T-helper 1 cell (primary cell): ENCODE results near the gene KCNK10.
A peak's percentile ranks its signal among the peaks of the same experiment; 100 is the strongest.
"Not testable (repeated sequence)": the region's sequence is repeated elsewhere in the genome, so short reads cannot be mapped to it uniquely, and the experiment has no call there.

Experiments used
- DNase-seq, 5 donors: peaks; one replicate each; pipeline ENCODE4 v3.0.0-alpha.2; 2012 to 2020

Gene KCNK10

DNA sequence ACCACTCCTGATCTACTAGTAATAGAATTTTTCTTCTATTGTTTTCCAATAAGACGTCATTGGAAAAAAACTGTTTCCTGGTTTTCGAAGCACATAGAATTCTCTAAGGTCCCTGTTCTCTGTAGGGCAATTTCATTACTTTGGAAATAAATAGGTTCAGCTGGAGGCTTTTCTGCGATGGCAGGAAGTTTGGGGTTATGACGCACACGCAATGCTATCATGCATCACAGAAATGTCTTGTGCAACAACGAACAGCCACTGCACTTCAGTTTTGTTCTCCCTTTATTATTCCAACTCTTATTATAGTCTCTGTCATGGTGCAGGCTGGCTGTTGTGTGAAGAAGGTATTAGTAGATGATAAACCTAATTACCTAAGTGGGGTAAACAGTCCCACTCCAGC lies 59.0 kb downstream of the KCNK10 start:
- no peak for DNase-seq

- DNase-seq: not testable (repeated sequence)
Measured at GRCh38 chr14:88261302-88261701, 61.8 kb downstream of the KCNK10 start.

- no peak for DNase-seq
Measured at GRCh38 chr14:88258021-88258420, 65.0 kb downstream of the KCNK10 start.

DNA sequence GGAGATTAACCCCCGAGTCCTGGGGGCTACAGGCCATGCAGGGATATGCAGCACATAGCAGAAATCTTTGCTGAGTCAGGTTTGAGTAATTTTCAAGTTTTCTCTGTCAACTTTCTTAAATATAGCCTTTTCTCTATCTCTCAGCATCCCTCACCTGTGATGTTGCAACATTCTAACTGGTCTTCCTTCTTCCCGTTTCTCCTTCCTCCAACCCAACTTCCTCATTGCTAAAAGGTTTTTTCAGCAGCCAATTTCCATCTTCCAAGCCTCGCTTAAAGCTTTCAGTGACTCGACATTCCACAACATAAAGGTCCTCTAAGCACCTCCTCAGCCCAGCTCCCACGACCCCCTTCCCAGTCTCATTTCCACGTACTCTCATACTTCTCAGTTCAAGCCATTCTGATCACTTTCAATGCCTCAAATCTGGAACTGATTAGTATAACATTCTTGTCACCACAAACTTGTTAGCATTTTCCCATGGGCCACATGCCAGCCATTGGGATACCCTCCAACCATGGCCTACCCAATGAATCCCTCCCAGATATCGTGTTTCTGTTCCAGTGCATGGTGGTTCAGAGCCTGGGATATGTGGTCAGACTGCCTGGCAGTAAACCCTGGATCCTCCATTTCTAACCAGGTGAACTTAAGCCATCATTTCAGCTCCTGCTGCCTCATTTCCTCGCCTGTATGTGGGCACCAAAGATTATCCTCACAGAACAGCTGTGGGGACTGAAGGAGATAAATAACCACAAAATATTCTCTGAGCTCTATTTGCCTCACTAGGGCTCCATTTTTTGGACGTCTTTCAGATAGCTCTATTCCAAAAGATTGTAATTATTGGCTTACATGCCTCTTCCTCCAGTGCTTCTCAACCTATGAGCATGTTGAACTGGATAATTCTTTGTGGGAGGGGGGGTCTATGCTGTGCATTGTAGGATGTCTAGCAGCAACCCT lies 65.8 kb downstream of the KCNK10 start:
- no peak for DNase-seq

GRCh38 chr14:88255798-88256197 lies 67.3 kb downstream of the KCNK10 start:
- DNase-seq: no peak

DNA sequence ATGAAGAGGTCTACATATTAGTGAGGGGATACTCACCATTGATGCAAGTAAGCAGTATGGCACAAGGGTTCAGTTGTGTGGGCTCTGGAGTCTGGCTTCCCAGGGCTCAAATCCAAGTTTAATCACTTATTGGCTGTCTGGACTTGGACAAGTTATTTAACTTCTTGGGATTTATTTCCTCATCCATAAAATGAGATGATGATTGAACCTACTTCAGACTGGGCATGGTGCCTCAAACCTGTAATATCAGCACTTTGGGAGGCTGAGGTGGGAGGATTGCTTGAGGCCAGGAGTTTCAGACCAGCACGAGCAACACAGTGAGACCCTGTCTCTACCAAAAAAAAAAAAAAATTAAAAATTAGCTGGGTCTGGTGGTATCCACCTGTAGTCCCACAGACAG lies 67.9 kb downstream of the KCNK10 start:
- DNase-seq: no peak

DNA sequence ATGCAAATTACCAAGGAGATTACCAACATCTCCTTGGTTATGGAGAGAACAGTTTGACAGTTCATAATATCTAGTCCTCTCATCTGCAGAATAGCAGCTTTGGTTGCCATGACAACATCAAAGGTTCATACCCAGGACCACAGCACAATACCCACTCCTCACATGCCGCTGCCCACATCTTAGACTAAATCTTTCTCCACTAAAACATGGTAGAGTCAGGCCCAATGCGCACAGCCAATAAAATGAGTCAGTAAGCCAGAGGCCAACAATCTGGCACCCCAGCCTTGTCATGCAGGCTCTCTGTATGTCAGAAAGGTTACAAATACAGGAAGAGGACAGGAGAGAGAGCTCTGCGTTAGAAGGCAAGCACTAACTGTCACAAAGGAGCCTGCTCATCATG lies 70.6 kb downstream of the KCNK10 start:
- no peak for DNase-seq

GRCh38 chr14:88251650-88252049 lies 71.4 kb downstream of the KCNK10 start:
- DNase-seq: no peak

DNA sequence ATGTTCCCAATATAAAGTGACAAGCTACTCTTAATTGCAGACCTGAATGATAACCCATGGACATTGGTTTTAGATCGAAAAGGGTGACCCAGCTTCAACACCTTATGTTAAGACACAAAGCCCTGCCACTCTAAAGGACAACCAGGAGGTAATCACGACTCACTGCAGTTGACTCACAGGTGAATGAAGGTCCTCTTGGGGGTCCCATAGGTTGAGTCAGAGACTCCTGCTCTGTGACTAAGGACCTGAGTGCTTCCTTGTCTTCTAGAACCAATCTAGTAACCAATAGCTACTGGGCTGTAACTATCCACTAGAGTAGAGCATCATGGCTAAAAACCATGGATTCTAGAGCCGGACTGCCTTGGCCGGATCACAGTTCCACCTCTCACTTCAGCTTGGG lies 73.8 kb downstream of the KCNK10 start:
- DNase-seq: no peak

GRCh38 chr14:88248606-88249005 lies 74.5 kb downstream of the KCNK10 start:
- no peak for DNase-seq

DNA sequence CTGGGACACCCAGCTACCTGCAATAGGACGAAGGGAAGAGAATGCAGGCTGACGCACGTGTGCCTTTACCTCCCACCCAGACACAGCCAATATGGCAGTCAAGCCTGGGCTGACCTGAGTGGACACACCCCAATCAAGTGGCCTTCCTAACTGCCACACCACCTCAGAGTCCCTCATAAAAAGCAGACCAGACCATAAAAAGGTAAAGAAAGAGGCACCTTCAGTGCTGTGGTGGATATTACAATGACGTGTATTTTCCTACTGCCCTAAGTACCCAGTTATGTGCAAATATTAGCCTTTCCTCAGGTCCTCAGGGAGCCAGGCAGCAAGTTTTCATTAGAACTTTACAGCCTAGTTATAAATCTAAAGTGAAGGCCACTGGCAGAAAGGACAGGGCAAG lies 75.8 kb downstream of the KCNK10 start:
- DNase-seq: no peak

- no peak for DNase-seq
Measured at GRCh38 chr14:88245321-88245720, 77.7 kb downstream of the KCNK10 start.

DNA sequence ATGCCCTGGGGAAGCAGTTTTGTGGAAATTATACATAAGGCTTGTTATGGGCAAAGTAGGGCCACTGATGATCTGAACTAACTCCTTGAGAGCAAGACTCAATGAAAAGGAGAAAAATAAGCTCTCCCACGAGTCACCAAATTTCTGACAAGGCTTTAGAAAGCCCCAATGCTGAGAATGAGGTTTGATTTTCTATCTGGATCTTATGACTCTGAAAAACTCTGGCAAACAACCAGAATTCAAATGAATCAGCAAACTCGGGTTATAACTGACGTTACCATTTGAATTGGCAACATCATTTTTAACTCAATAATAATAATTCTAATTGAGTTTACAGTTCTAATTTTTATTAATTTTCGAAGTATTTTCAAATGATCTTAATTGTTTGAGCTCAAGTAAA lies 79.1 kb downstream of the KCNK10 start:
- DNase-seq: no peak

DNA sequence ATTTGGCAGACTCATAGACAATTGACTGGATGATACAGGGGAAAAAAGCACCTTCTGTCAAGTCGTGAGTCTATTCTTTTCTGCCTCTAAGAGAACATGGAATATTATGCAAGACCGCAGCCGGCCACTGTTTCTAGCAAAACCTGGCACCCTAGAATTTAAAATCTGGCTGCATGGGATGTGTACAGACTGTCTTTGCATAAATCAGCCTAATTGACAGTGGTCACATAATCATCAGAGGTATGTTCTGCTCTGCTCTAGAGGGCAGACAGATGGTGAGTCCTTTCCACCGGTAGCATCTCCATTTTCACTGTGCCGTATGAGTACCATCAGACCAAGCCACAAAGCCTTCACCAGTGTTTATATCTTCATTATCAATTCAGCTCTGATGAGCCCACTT lies 80.6 kb downstream of the KCNK10 start:
- DNase-seq: no peak

DNA sequence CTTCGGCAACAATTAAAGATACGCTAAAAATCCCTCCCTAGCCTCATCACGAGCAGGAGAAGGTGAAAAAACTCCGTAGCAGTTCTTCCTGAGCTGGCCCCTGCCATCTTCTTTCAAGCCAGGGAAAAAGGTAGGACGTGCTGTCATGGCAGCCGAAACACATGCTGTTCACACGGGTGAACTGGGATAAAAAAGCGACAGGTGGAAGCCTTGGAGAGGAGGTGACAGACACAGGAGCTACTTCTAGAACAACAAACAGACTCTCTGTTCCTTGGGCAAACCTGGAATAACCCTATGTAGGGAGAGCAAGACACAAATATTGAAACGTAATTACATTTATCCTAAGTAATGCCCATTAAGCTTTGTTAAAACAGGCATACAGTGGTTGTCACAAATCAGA lies 81.3 kb downstream of the KCNK10 start:
- DNase-seq: no peak

- no peak for DNase-seq
Measured at GRCh38 chr14:88234442-88234841, 88.6 kb downstream of the KCNK10 start.

- DNase-seq: no peak
Measured at GRCh38 chr14:88233915-88234314, 89.2 kb downstream of the KCNK10 start.

GRCh38 chr14:88232771-88233170 lies 90.3 kb downstream of the KCNK10 start:
- no peak for DNase-seq

DNA sequence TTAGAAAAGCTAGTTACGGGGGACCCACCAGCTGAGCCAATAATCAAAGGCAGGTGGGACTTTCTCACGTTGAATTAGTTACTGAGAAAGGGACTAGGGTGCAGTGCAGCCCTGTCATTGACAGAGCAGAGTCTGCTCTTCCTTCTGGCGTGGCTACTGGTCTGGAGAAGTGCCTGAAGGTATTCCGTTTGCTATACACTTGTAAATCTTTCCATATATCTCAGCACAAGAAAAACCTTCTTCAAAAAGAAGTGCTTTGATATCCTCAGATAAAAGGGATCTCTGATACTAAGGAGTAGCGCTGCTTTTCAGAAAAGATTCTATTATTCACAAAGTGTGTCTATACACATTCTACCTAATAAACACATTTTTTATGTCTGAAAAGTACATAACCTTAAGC lies 91.5 kb downstream of the KCNK10 start:
- DNase-seq: no peak

- DNase-seq: no peak
Measured at GRCh38 chr14:88229428-88229827, 93.6 kb downstream of the KCNK10 start.

GRCh38 chr14:88228522-88229236 lies 94.4 kb downstream of the KCNK10 start:
- peak in 1 of 5 donors; percentile 22 for DNase-seq

DNA sequence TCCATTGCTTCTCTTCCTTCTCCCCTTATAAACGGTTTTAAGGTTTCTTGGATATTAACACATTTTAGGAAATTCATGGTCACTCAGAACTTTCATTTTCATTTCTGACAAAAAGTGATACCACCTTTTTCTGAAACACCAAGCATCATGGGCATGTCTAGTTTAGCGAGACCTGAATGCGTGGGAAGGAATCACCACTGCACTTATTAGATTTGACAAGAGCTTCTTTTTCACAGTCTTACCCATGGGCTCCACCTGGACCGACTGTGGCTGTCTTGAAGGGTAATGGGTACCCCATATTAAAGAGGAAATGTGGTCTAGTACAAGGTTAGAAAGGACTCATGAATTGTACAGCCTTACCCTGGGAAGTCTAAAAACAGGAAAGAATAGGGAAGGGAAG lies 95.4 kb downstream of the KCNK10 start:
- DNase-seq: no peak

DNA sequence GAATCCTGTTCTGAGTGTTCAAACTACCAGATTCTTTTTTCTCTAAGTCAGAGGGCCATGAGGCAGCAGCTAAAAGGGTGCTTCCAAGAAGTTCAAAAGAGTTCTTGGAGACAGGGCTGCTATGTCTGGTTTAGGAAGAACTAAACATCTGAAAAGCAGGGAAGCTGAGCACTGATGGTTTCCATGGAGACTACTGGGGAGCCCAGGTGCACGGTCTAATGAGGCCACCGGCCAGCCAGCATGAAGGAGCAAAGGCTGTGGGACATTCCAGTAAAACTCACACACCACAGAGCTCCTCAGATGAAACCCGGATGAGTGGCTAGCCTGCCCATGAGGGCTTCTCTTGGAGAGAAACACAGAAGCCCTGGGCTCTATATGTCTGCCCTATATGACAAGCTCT lies 97.3 kb downstream of the KCNK10 start:
- no peak for DNase-seq
